ENCODE results near the gene PDE3A.

GRCh38 chr12:20474443-20474842 lies 106.1 kb downstream of the PDE3A start:
- TF ChIP-seq CTCF (IDR thresholded peaks at IDR 0.05 in 2 of 3, conservative IDR thresholded peaks at IDR 0.05 in 1 of 3; ENCODE audit: borderline replicate concordance in 1 of 3, insufficient read depth in 1 of 3, low read depth in 2 of 3, low read length in 2 of 3) (no peak), EZH2 (IDR thresholded peaks at IDR 0.05) (no peak), FOSL1 (IDR thresholded peaks at IDR 0.05; ENCODE audit: low read depth) (no peak), POLR2AphosphoS5 (IDR thresholded peaks at IDR 0.05; ENCODE audit: low read depth, low read length) (no peak), ATF3 (IDR thresholded peaks at IDR 0.05) (no peak), POLR2A (IDR thresholded peaks at IDR 0.05; ENCODE audit: borderline replicate concordance, extremely low read depth, insufficient read depth, insufficient read length) (no peak), TCF7L2 (IDR thresholded peaks at IDR 0.05; ENCODE audit: borderline replicate concordance, extremely low read depth, insufficient read depth, insufficient read length) (no peak), CBX3 (IDR thresholded peaks at IDR 0.05; ENCODE audit: low read depth) (no peak), EZH2phosphoT487 (IDR thresholded peaks at IDR 0.05; ENCODE audit: borderline replicate concordance) (no peak)

All from HCT116 (cell line).